NCI-H146 treated with DMSO at 0.1 percent for 48 hours (cell line): Measurements from ENCODE around the gene ULK2.
"Not testable (repeated sequence)": the region's sequence is repeated elsewhere in the genome, so short reads cannot be mapped to it uniquely, and the experiment has no call there.

Source experiments
- DNase-seq: peaks from one replicate; lab custom pipeline; 2025; ENCODE audit not compliant: unreplicated experiment; lab: John Stamatoyannopoulos, UW

The ULK2 gene

GRCh38 chr17:19867329-19868078 is at the start of gene ULK2:
TSS of gene ULK2 (minus strand) at chr17:19867936. CDS start at chr17:19867417, 519 bp downstream.
- peak; percentile 24 for DNase-seq

- no peak for DNase-seq
Measured at GRCh38 chr17:19915245-19915978, 47.7 kb upstream of the ULK2 start.

- no peak for DNase-seq
Measured at GRCh38 chr17:19911033-19911432, 43.3 kb upstream of the ULK2 start.

GRCh38 chr17:19909139-19909538 is 41.4 kb upstream of the ULK2 start:
- DNase-seq: no peak

GRCh38 chr17:19905502-19905901 is 37.8 kb upstream of the ULK2 start:
- no peak for DNase-seq

GRCh38 chr17:19904924-19905323 is 37.2 kb upstream of the ULK2 start:
- DNase-seq: no peak

- DNase-seq: no peak
Measured at GRCh38 chr17:19904412-19904811, 36.7 kb upstream of the ULK2 start.

- no peak for DNase-seq
Measured at GRCh38 chr17:19900809-19901208, 33.1 kb upstream of the ULK2 start.

- DNase-seq: no peak
Measured at GRCh38 chr17:19897903-19898302, 30.2 kb upstream of the ULK2 start.

- DNase-seq: no peak
Measured at GRCh38 chr17:19897090-19897837, 29.5 kb upstream of the ULK2 start.

- DNase-seq: no peak
Measured at GRCh38 chr17:19896679-19897078, 28.9 kb upstream of the ULK2 start.

GRCh38 chr17:19890554-19890953 is 22.8 kb upstream of the ULK2 start:
- not testable (repeated sequence) for DNase-seq

- DNase-seq: not testable (repeated sequence)
Measured at GRCh38 chr17:19890001-19890400, 22.3 kb upstream of the ULK2 start.

- no peak for DNase-seq
Measured at GRCh38 chr17:19886116-19886515, 18.4 kb upstream of the ULK2 start.

GRCh38 chr17:19883537-19884215 is 15.9 kb upstream of the ULK2 start:
- DNase-seq: no peak

GRCh38 chr17:19880393-19880792 is 12.7 kb upstream of the ULK2 start:
- no peak for DNase-seq

- DNase-seq: no peak
Measured at GRCh38 chr17:19877364-19877945, 9.7 kb upstream of the ULK2 start.

GRCh38 chr17:19876529-19877161 is 8.9 kb upstream of the ULK2 start:
- no peak for DNase-seq

- DNase-seq: no peak
Measured at GRCh38 chr17:19874256-19874655, 6.5 kb upstream of the ULK2 start.

- no peak for DNase-seq
Measured at GRCh38 chr17:19873346-19873745, 5.6 kb upstream of the ULK2 start.

- DNase-seq: no peak
Measured at GRCh38 chr17:19868079-19868395, 301 bp upstream of the ULK2 start.
